HepG2 (cell line): Measurements from ENCODE around the gene TMEM38B. TPM values are rescaled to one million over a fixed set of nuclear protein-coding genes. Genes with fewer than 3 reads are reported as not detected.
A peak's percentile ranks its signal among the peaks of the same experiment; 100 is the strongest.

Source experiments
- ARNT ChIP-seq: fragments of 450-650 bp; IDR thresholded peaks from 2 replicates; pipeline ENCODE4 v1.6.1; 2017
- CC2D1A ChIP-seq: sonication (generic); formaldehyde crosslinking; IDR thresholded peaks from 2 replicates; pipeline ENCODE4 v1.8.1; 2023; ENCODE audit warnings: mild to moderate bottlenecking, missing genetic modification reagents
- GMEB1 ChIP-seq: sonication (generic); formaldehyde crosslinking; IDR thresholded peaks from 2 replicates; pipeline ENCODE4 v1.5.1; 2020; ENCODE audit warnings: missing genetic modification reagents, mild to moderate bottlenecking, borderline replicate concordance
- MAZ ChIP-seq, 2 experiments: sonication (generic) in 1 of 2; formaldehyde crosslinking in 1 of 2; IDR thresholded peaks; 2 replicates each; pipeline versions ENCODE4 v1.5.0 to v1.6.1; 2012 to 2020; ENCODE audit warnings: low read depth in 2 of 2, mild to moderate bottlenecking in 2 of 2, borderline replicate concordance in 1 of 2, improper control_type of control experiment in 1 of 2, low read length in 1 of 2, missing genetic modification reagents in 1 of 2, moderate library complexity in 1 of 2
- NFE2L1 ChIP-seq: sonication (generic); formaldehyde crosslinking; IDR thresholded peaks from 2 replicates; pipeline ENCODE4 v1.4.0; 2020; ENCODE audit warnings: missing genetic modification reagents, mild to moderate bottlenecking, borderline replicate concordance
- SMAD3 ChIP-seq: sonication (generic); formaldehyde crosslinking; IDR thresholded peaks from 2 replicates; pipeline ENCODE4 v1.4.0; 2020; ENCODE audit warnings: missing genetic modification reagents
- SP1 ChIP-seq, 2 experiments: fragments of 450-650 bp in 1 of 2; sonication (generic) in 1 of 2; formaldehyde crosslinking in 1 of 2; IDR thresholded peaks; 2 replicates each; pipeline versions ENCODE4 v1.4.0 to v1.6.1; 2016 to 2020; ENCODE audit warnings: missing genetic modification reagents in 1 of 2
- TAF15 ChIP-seq: fragments of 200-400 bp; formaldehyde crosslinking; IDR thresholded peaks from one replicate; pipeline ENCODE4 v1.6.1; 2018; ENCODE audit warnings: mild to moderate bottlenecking, low read depth, low read length; ENCODE audit not compliant: poor library complexity, severe bottlenecking
- THAP11 ChIP-seq: IDR thresholded peaks from 2 replicates; pipeline ENCODE4 v1.6.1; 2016; ENCODE audit warnings: missing biosample characterization, missing genetic modification reagents
- ZBTB8A ChIP-seq: sonication (generic); formaldehyde crosslinking; IDR thresholded peaks from 2 replicates; pipeline ENCODE4 v1.4.0; 2020; ENCODE audit warnings: mild to moderate bottlenecking, low read depth, missing genetic modification reagents, borderline replicate concordance
- ZKSCAN8 ChIP-seq: IDR thresholded peaks from 2 replicates; pipeline ENCODE4 v1.6.1; 2016; ENCODE audit warnings: borderline replicate concordance, missing genetic modification reagents, missing compliant biosample characterization
- ZNF318 ChIP-seq: sonication (generic); formaldehyde crosslinking; IDR thresholded peaks from 2 replicates; pipeline ENCODE4 v1.4.0; 2020; ENCODE audit warnings: mild to moderate bottlenecking, missing genetic modification reagents
- ZNF547 ChIP-seq: sonication (generic); formaldehyde crosslinking; IDR thresholded peaks from 2 replicates; pipeline ENCODE4 v1.5.1; 2020; ENCODE audit warnings: mild to moderate bottlenecking, missing genetic modification reagents
- polyA plus RNA-seq, 8 experiments: library from polyadenylated mRNA; depleted of rRNA in 3 of 8; stranded (reverse) in 7 of 8; unstranded in 1 of 8; fragments of >200 nt; fragmentation: Illumina TruSeq in 4 of 8; extraction: Trizol in 4 of 8; gene quantifications; 2 replicates each; pipeline versions ENCODE4 v1.2.1 to v1.2.3, GENCODE V29; 2011 to 2016; ENCODE audit warnings: low read depth in 4 of 8, missing spikeins in 1 of 8, mixed read lengths in 1 of 8; ENCODE audit not compliant: insufficient read depth in 1 of 8
- total RNA-seq, 5 experiments: library from RNA; depleted of rRNA; stranded (reverse); fragments of >200 nt; fragmentation: Illumina TruSeq; extraction: Trizol; gene quantifications; 2 replicates each; pipeline ENCODE4 v1.2.3, GENCODE V29; 2016; ENCODE audit warnings: low read depth in 1 of 5
- TF ChIP-seq, protein P1 (sequence below): IDR thresholded peaks from 2 replicates; pipeline ENCODE4 v1.6.1; 2016
- TF ChIP-seq, protein P2 (sequence below): sonication (generic); formaldehyde crosslinking; IDR thresholded peaks from 2 replicates; pipeline ENCODE4 v1.5.0; 2020; ENCODE audit warnings: missing genetic modification reagents, mild to moderate bottlenecking, borderline replicate concordance

TMEM38B gene
- total and polyA plus RNA-seq, 2 of the 13 experiments (the other 11 are each of a cell fraction or from before 2014, with no cell fraction given) = 13.4 to 32.4 TPM

GRCh38 chr9:105694848-105695581 lies 674 bp downstream of the TMEM38B start (continued):
- TF ChIP-seq THAP11 (peak; percentile 25; the same call in 1 of the 2 replicates), ZKSCAN8 (CRISPR knock-in tag) (no peak), SMAD3 (CRISPR knock-in tag) (no peak), ZNF318 (no peak), TAF15 (no peak), SP1 (IDR thresholded peaks at IDR 0.05) (no peak), SP1 (CRISPR knock-in tag; IDR thresholded peaks at IDR 0.05) (no peak), CC2D1A (CRISPR knock-in tag) (no peak), ZNF547 (CRISPR knock-in tag) (no peak), NFE2L1 (no peak), MAZ (IDR thresholded peaks at IDR 0.05; ENCODE audit: borderline replicate concordance, low read depth, low read length) (no peak), MAZ (CRISPR knock-in tag; IDR thresholded peaks at IDR 0.05; ENCODE audit: low read depth) (peak; percentile 44; the same call in 1 of the 2 replicates), ZBTB8A (CRISPR knock-in tag) (no peak), ARNT (no peak), GMEB1 (CRISPR knock-in tag) (no peak)
- TF ChIP-seq, protein P1, sequence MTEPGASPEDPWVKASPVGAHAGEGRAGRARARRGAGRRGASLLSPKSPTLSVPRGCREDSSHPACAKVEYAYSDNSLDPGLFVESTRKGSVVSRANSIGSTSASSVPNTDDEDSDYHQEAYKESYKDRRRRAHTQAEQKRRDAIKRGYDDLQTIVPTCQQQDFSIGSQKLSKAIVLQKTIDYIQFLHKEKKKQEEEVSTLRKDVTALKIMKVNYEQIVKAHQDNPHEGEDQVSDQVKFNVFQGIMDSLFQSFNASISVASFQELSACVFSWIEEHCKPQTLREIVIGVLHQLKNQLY (CRISPR knock-in tag) = no peak
- TF ChIP-seq, protein P2, sequence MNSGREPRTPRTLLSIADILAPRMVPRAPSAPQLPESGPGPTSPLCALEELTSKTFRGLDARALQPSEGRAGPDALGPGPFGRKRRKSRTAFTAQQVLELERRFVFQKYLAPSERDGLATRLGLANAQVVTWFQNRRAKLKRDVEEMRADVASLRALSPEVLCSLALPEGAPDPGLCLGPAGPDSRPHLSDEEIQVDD (CRISPR knock-in tag) = no peak
